CD4-positive, alpha-beta T cell treated with Interleukin-4 for 4 hours (primary cell): ENCODE data around the gene SELENOF.
"Not testable (repeated sequence)": the region's sequence is repeated elsewhere in the genome, so short reads cannot be mapped to it uniquely, and the experiment has no call there.

Experiments used
- DNase-seq: peaks from one replicate; pipeline ENCODE4 v3.0.0-alpha.2; 2020

Gene SELENOF

DNA sequence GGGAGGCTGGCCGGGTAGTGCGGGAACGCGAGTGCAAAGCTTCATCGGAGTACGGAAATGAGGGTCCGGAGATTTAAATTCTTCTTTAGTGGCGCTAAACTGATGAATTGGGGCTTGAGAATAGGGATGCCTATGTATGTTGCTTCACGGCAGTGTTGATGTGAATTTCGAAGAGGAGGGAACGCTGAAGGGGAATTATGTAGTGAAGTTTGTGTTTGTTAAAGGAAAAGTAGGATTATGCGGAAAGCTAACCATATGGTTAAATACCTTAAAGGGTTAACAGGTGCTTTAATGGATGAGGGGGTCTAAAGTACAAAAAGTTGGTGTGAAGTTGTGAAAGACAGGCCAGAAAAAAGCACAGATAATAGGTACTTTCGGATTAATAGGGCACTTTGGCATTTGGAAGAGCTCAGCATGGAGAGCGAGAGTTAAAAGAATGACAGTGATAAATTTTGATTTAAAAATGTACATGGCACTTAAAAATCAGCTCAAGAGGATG lies 1.9 kb upstream of the SELENOF start:
- no peak for DNase-seq

DNA sequence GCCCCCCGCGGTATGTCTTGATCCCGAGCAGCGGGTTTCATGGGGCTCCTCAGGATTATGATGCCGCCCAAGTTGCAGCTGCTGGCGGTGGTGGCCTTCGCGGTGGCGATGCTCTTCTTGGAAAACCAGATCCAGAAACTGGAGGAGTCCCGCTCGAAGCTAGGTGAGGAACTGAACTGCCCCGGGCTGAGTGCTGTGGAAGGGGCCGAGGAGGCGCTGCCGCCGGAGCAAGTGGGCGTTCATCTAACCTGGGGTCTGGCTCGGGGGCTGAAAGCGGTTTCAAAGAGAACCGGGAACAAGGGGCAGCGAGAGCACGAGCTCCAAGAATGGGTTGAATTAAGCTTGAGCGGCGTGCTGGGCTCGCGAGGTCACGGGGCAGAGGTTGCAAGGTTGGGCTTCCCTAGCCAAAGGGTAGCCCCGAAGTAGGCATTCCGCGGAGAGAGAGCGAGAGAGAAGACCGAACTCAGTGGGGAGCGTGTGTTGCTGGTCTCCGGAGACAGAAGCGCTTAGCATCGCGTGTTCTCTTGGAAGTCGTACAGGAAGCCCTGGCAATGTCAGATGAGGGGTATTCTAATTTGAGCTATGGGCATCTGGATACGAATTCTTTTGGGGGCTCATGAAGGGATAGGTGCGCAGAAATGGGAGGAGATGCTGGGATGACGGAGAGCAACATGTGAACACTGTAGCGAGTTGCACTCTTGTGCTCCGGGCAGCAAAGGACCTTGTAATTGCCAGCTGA lies 1.2 kb upstream of the SELENOF start:
- DNase-seq: peak; percentile 29

GRCh38 chr1:86914601-86914997 lies 673 bp upstream of the SELENOF start, which contains the start of gene HS2ST1:
HS2ST1 (plus strand) TSS chr1:86914635.
- DNase-seq: no peak

DNA sequence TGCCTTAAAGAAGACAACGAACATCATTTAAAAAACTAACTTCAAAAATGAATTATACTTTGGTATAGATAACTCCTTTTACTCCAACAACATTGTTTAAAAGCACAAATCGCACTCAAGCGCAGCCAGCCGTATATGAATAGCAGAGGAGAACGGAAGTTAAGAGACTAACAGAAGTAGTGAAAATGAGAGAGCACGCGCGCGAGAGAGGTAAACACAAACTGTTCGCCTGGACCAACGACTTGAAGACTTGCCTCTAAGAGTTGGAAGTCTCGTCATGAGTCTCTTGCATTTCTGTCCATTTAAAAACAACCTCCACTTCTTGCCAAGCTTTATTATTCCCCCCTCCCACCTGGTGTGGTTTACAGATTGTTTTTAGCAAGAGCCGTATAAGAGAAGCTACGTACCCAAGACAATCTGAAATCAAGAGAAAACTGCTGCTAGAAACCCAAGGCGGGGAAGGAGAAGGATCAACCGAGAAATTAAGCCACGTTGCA lies 479 bp downstream of the SELENOF start:
- DNase-seq: peak; percentile 28

DNA sequence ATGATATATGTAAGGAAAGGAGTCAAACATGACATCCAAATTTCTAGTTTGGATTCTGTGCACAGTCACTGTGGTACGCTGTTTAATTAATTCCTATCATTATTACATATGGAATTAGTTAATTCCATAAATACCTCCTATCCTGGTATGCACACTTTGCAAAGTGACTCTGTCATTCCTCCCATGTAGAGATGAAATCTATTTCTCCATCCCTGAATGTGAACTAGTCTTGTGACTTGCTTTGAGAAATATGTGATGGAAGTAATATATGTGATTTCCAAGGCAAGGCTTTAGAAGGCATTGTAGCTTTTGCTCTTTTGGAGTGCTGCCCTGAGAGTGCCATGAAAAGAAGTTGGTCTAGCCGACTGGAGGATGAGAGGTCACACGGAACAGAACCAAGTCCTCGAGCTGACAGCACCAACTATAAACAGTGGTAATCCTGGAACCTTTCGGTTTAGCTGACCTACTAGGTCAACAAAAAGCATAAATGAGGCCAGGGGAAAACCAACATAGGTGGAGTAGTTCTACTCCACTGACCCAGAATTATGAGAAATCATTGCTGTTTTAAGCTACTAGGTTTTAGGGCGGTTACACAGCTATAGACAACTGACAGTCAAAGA lies 1.5 kb downstream of the SELENOF start:
- no peak for DNase-seq

- DNase-seq: no peak
Observed at GRCh38 chr1:86906419-86906818, 7.5 kb downstream of the SELENOF start.

DNA sequence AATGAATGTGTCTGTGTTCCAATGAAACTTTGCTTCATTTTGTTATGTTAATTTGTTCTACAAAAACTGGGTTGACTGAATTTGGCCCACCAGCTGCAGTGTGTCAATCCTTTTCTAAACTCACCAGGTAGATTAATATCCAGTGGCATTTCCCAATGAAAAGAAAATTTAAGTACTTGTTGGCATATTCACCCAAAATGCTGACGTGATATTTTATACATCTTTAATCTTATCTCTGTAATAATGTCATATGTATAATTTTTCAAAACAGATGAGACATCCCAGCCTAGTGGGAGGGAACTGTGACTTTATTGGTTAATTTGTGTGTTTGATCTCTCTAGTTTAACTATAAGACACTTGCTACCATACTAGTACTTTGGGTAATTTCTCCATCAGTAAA lies 8.1 kb downstream of the SELENOF start:
- DNase-seq: no peak

DNA sequence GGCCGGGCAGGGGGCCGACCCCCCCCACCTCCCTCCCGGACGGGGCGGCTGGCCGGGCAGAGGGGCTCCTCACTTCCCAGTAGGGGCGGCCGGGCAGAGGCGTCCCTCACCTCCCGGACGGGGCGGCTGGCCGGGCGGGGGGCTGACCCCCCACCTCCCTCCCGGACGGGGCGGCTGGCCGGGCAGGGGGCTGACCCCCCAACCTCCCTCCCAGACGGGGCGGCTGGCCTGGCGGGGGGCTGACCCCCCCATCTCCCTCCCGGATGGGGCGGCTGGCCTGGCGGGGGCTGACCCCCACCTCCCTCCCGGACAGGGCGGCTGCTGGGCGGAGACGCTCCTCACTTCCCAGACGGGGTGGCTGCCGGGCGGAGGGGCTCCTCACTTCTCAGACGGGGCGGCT lies 14.5 kb downstream of the SELENOF start:
- not testable (repeated sequence) for DNase-seq

- DNase-seq: no peak
Observed at GRCh38 chr1:86888327-86888726, 25.6 kb downstream of the SELENOF start.

GRCh38 chr1:86887479-86888162 lies 26.3 kb downstream of the SELENOF start:
- DNase-seq: no peak

- no peak for DNase-seq
Observed at GRCh38 chr1:86875722-86876121, 38.2 kb downstream of the SELENOF start.

GRCh38 chr1:86872086-86872485 lies 41.8 kb downstream of the SELENOF start:
- no peak for DNase-seq

DNA sequence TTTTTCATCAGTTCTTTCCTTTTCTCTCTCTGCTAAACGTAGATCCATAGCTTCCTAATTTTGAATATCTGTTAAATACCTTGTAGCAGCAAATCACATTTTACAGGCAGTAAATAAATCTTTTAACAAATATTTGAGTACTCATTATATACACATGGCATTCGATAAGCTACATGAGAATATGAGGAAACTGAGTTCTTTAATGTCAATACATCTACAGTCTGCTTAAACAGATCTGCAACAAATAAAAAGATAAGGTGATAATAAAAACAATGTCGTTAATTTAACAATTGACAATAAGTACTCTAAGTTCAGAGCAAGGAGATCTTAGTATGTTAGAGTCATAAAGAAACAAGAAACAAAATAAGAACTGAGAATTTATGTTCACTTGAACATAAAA lies 42.9 kb downstream of the SELENOF start:
- DNase-seq: no peak

- no peak for DNase-seq
Observed at GRCh38 chr1:86868477-86868876, 45.4 kb downstream of the SELENOF start.

- not testable (repeated sequence) for DNase-seq
Observed at GRCh38 chr1:86867278-86867677, 46.6 kb downstream of the SELENOF start.

DNA sequence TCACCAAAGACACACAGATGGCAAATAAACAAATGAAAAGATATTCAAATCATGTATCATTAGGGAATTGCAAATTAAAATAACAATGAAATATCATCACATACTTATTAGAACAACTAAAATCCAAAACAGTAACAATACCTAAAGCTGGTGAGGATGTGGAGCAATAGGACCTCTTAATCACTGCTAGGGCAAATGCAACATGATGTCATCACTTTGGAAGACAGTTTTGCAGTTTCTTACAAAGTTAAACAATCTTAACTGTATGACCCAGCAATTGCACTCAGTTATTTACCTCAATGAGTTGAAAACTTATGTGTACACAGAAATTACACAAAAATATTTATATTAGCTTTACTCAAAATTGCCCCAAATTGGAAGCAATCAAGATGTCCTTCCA lies 47.3 kb downstream of the SELENOF start:
- DNase-seq: no peak

DNA sequence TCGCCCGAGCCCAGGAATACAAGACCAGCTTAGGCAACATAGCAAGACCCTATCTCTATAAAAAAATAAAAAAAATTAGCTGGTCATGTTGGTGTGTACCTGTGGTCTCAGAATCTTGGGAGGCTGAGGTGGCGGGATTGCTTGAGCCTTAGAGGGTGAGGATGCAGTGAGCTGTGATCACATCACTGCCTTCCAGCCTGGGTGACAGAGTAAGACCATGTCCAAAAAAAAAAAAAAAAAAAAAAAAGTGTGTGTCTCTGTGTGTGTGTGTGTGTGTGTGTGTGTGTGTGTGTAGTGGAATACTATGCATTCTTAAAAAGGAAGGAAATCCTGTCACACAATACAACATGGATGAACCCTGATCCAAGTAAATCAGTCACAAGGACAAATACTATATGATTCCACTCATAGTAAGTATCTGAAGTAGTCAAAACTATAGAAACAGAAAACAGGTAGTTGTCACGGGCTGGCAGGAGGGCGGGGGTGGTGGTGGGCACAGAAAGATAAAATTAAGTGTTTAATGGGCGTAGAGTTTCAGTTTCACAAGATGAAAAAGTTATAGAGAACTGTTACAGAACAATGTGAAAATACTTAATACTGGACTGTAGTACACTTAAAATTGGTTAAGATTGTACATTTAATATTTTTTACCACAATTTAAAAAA lies 47.8 kb downstream of the SELENOF start:
- no peak for DNase-seq

DNA sequence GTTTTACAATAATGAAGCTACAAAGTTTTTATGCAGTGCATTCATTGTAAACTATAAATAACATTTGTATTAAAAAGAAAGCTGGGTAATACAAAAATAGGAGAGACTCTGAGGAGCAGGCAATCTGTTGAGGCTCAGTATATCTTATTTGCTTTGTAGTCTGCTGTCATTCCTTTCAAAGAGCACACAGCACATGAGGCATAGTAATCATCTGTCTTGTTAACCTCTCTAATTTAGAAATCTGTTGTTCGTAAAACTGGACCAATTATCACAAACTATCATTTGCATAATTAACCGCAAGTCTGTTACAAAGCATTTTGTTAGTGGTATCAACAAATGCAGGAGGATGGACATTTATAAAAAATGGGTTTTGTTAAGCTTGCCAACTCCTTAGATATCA lies 51.0 kb downstream of the SELENOF start:
- DNase-seq: no peak

- DNase-seq: no peak
Observed at GRCh38 chr1:86861424-86861823, 52.5 kb downstream of the SELENOF start.

- no peak for DNase-seq
Observed at GRCh38 chr1:86860424-86860823, 53.5 kb downstream of the SELENOF start.

DNA sequence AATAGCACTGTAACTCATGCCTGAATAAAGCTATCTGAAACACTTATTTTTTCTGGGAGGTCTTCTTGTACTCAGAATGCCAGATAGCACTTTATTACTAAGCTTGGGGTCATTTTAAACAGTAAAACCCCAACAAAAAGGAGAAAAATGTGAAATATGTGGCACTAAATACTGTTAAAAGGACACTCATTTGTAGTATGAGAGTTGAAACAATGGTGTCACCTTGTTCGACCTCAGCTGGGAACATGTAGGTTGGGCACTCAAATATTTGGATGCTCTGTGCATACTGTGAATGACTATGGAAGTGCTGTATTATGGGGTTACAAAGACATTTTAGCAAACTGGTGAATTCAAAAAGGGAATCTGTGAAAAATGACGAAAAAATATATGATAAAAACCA lies 53.9 kb downstream of the SELENOF start:
- no peak for DNase-seq

GRCh38 chr1:86858524-86859261 lies 55.2 kb downstream of the SELENOF start:
- no peak for DNase-seq
